Measurements from ENCODE around the gene MAST3.

MAST3 gene

GRCh38 chr19:18057557-18057956 is 40.0 kb upstream of the MAST3 start:
- Mint-ChIP-seq H3K27ac (no peak overlapping the region), H3K36me3 (ENCODE audit: low read depth) (no peaks in the 10 kb centered on the region), H3K27me3 (ENCODE audit: low read depth, poor library complexity) (peaks cover 15% of the 10 kb centered on the region), H3K4me1 (peaks cover 22% of the 10 kb centered on the region), H3K4me3 (no peak overlapping the region), H3K9me3 (no peaks in the 10 kb centered on the region)
- no peak for TF ChIP-seq CTCF (IDR thresholded peaks at IDR 0.05)
- DNase-seq, result no peak

GRCh38 chr19:18058208-18059009 is 39.2 kb upstream of the MAST3 start:
- H3K4me1 Mint-ChIP-seq, result peaks cover 17% of the 10 kb centered on the region
- no peaks in the 10 kb centered on the region for H3K9me3 Mint-ChIP-seq
- H3K27me3 Mint-ChIP-seq (ENCODE audit: low read depth, poor library complexity), result peaks cover 10% of the 10 kb centered on the region
- no peaks in the 10 kb centered on the region for H3K36me3 Mint-ChIP-seq (ENCODE audit: low read depth)
- peak; percentile 90 for DNase-seq
- H3K4me3 Mint-ChIP-seq, result peak overlapping the region; percentile 64
- no peak overlapping the region for H3K27ac Mint-ChIP-seq
- TF ChIP-seq CTCF (IDR thresholded peaks at IDR 0.05), result peak; percentile 88

- no peak for TF ChIP-seq CTCF (IDR thresholded peaks at IDR 0.05)
- no peak for DNase-seq
- Mint-ChIP-seq H3K9me3 (no peaks in the 10 kb centered on the region), H3K36me3 (ENCODE audit: low read depth) (no peaks in the 10 kb centered on the region), H3K27ac (no peak overlapping the region), H3K4me3 (no peak overlapping the region), H3K27me3 (ENCODE audit: low read depth, poor library complexity) (peaks cover 13% of the 10 kb centered on the region), H3K4me1 (peaks cover 17% of the 10 kb centered on the region)
Measured at GRCh38 chr19:18059297-18059696, 38.3 kb upstream of the MAST3 start.

- H3K27ac Mint-ChIP-seq, result no peak overlapping the region
- H3K9me3 Mint-ChIP-seq, result no peaks in the 10 kb centered on the region
- no peak for TF ChIP-seq CTCF (IDR thresholded peaks at IDR 0.05)
- no peak overlapping the region for H3K4me3 Mint-ChIP-seq
- DNase-seq, result no peak
- H3K4me1 Mint-ChIP-seq, result peaks cover 13% of the 10 kb centered on the region
- H3K27me3 Mint-ChIP-seq (ENCODE audit: low read depth, poor library complexity), result peaks cover 16% of the 10 kb centered on the region
- H3K36me3 Mint-ChIP-seq (ENCODE audit: low read depth), result no peaks in the 10 kb centered on the region
Measured at GRCh38 chr19:18059902-18060301, 37.7 kb upstream of the MAST3 start.

- DNase-seq, result no peak
- no peaks in the 10 kb centered on the region for H3K9me3 Mint-ChIP-seq
- H3K27ac Mint-ChIP-seq, result no peak overlapping the region
- H3K4me3 Mint-ChIP-seq, result no peak overlapping the region
- peaks cover 11% of the 10 kb centered on the region for H3K4me1 Mint-ChIP-seq
- H3K27me3 Mint-ChIP-seq (ENCODE audit: low read depth, poor library complexity), result peaks cover 17% of the 10 kb centered on the region
- no peaks in the 10 kb centered on the region for H3K36me3 Mint-ChIP-seq (ENCODE audit: low read depth)
- no peak for TF ChIP-seq CTCF (IDR thresholded peaks at IDR 0.05)
Measured at GRCh38 chr19:18060472-18060871, 37.1 kb upstream of the MAST3 start.

- no peak overlapping the region for H3K27ac Mint-ChIP-seq
- peaks cover 11% of the 10 kb centered on the region for H3K4me1 Mint-ChIP-seq
- H3K4me3 Mint-ChIP-seq, result no peak overlapping the region
- TF ChIP-seq CTCF (IDR thresholded peaks at IDR 0.05), result no peak
- no peaks in the 10 kb centered on the region for H3K9me3 Mint-ChIP-seq
- H3K36me3 Mint-ChIP-seq (ENCODE audit: low read depth), result no peaks in the 10 kb centered on the region
- DNase-seq, result no peak
- H3K27me3 Mint-ChIP-seq (ENCODE audit: low read depth, poor library complexity), result peaks cover 21% of the 10 kb centered on the region
Measured at GRCh38 chr19:18062028-18062427, 35.5 kb upstream of the MAST3 start.

All from nephron progenitor cell (in vitro differentiated cells).